ENCODE results near the gene CNIH4.
"Not testable (repeated sequence)": the region's sequence is repeated elsewhere in the genome, so short reads cannot be mapped to it uniquely, and the experiment has no call there.

The CNIH4 gene

GRCh38 chr1:224427346-224427745 lies 70.7 kb downstream of the CNIH4 start:
- Histone ChIP-seq H3K9me3 (peaks cover under 1% of the 10 kb centered on the region), H3K4me1 (ENCODE audit: control insufficient read depth in 1 of 2, insufficient read depth in 1 of 2, low read depth in 1 of 2, low read length in 1 of 2) (peaks cover 39 to 40% of the 10 kb centered on the region in 2 experiments), H3K36me3 (peaks cover 56% of the 10 kb centered on the region), H3K4me3 (ENCODE audit: low read depth in 1 of 2, low read length in 1 of 2) (no peak overlapping the region), H3K27me3 (no peaks in the 10 kb centered on the region), H3K27ac (peak overlapping the region; percentile 35)
- TF ChIP-seq, protein P1, sequence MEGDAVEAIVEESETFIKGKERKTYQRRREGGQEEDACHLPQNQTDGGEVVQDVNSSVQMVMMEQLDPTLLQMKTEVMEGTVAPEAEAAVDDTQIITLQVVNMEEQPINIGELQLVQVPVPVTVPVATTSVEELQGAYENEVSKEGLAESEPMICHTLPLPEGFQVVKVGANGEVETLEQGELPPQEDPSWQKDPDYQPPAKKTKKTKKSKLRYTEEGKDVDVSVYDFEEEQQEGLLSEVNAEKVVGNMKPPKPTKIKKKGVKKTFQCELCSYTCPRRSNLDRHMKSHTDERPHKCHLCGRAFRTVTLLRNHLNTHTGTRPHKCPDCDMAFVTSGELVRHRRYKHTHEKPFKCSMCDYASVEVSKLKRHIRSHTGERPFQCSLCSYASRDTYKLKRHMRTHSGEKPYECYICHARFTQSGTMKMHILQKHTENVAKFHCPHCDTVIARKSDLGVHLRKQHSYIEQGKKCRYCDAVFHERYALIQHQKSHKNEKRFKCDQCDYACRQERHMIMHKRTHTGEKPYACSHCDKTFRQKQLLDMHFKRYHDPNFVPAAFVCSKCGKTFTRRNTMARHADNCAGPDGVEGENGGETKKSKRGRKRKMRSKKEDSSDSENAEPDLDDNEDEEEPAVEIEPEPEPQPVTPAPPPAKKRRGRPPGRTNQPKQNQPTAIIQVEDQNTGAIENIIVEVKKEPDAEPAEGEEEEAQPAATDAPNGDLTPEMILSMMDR (IDR thresholded peaks at IDR 0.05) = no peak

DNA sequence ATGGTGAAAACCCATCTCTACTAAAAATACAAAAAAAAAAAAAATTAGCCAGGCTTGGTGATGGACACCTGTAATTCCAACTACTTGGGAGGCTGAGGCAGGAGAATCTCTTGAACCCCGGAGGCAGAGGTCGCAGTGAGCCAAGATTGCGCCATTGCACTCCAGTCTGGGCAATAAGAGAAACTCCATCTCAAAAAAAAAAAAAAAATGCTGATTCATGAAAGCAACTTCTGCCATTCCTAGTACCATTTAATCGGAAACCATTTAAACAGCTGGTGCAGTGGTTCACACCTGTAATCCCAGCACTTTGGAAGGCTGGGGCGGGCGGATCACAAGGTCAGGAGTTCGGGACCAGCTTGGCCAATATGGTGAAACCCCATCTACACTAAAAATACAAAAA lies 72.0 kb downstream of the CNIH4 start:
- Histone ChIP-seq H3K4me3 (ENCODE audit: low read depth in 1 of 2, low read length in 1 of 2) (peak overlapping the region in 1 of 2 experiments; percentile 90), H3K36me3 (peaks cover 42% of the 10 kb centered on the region), H3K4me1 (ENCODE audit: control insufficient read depth in 1 of 2, insufficient read depth in 1 of 2, low read depth in 1 of 2, low read length in 1 of 2) (peaks cover 39 to 47% of the 10 kb centered on the region in 2 experiments), H3K27ac (peak overlapping the region; percentile 98)
- H3K9me3 ChIP-seq, H3K27me3 ChIP-seq: not testable (repeated sequence)
